Lower leg skin (tissue), 3 donors: Measurements from ENCODE around the gene NBPF4.
"Not testable (repeated sequence)": the region's sequence is repeated elsewhere in the genome, so short reads cannot be mapped to it uniquely, and the experiment has no call there.

ENCODE experiments used
- POLR2A ChIP-seq, 2 donors: fragments of 450-650 bp; IDR thresholded peaks; one replicate each; pipeline ENCODE4 v1.6.1; 2016 to 2017; ENCODE audit warnings: antibody characterized with exemption in 2 of 2, mild to moderate bottlenecking in 1 of 2, moderate library complexity in 1 of 2
- TF ChIP-seq, protein P1 (sequence below), 3 donors: fragments of 450-650 bp; IDR thresholded peaks; one replicate each; pipeline ENCODE4 v1.5.1; 2016; ENCODE audit warnings: antibody characterized with exemption in 3 of 3, mild to moderate bottlenecking in 3 of 3, moderate library complexity in 2 of 3

- TF ChIP-seq, protein P1, sequence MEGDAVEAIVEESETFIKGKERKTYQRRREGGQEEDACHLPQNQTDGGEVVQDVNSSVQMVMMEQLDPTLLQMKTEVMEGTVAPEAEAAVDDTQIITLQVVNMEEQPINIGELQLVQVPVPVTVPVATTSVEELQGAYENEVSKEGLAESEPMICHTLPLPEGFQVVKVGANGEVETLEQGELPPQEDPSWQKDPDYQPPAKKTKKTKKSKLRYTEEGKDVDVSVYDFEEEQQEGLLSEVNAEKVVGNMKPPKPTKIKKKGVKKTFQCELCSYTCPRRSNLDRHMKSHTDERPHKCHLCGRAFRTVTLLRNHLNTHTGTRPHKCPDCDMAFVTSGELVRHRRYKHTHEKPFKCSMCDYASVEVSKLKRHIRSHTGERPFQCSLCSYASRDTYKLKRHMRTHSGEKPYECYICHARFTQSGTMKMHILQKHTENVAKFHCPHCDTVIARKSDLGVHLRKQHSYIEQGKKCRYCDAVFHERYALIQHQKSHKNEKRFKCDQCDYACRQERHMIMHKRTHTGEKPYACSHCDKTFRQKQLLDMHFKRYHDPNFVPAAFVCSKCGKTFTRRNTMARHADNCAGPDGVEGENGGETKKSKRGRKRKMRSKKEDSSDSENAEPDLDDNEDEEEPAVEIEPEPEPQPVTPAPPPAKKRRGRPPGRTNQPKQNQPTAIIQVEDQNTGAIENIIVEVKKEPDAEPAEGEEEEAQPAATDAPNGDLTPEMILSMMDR (IDR thresholded peaks at IDR 0.05) = not testable (repeated sequence)
- TF ChIP-seq POLR2A (IDR thresholded peaks at IDR 0.05) = not testable (repeated sequence)
Measured at GRCh38 chr1:108235308-108235707, 8.6 kb downstream of the NBPF4 start.
